ENCODE data around the gene ARX. TPM values are rescaled to one million over a fixed set of nuclear protein-coding genes. Genes with fewer than 3 reads are reported as not detected.

ARX gene
- total RNA-seq, 1 experiment from 2014 or later = not detected

DNA sequence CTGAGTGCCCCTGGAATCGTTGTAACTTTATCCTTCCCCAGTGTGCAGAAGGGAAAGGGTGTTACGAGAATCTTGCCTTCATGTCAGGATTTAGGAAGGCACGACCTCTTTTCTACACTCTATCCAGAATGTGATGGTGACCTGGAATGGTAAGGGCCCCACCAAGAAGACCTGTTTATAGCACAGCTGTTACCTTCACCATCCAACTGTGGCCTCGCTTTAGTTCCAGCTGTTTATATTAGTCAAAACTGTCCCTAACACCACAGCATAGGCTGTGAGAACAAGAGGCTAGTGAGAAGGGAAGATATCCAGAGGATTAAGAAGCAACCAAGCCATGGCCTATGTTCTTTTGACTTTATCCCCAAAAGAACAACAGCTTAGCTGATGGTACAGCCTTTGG is 28.0 kb downstream of the ARX start:
- no TSS peak for BruUV-seq (replicated peaks)
- intact Hi-C loops (cut with micrococcal nuclease) = no loop called here
- Histone ChIP-seq H3K4me3 (ENCODE audit: low read length) (no peak overlapping the region), H3K9me3 (ENCODE audit: low read length) (no peaks in the 10 kb centered on the region), H3K4me2 (ENCODE audit: low read length) (no peak overlapping the region), H3K9ac (ENCODE audit: low read length) (no peak overlapping the region), H3K4me1 (ENCODE audit: insufficient read depth, low read length) (no peaks in the 10 kb centered on the region), H3K27ac (ENCODE audit: low read length) (no peak overlapping the region), H3F3A (ENCODE audit: low read length, unreplicated experiment) (no peaks in the 10 kb centered on the region), H2AFZ (ENCODE audit: low read length) (no peak overlapping the region), H3K27me3 (ENCODE audit: low read length) (no peaks in the 10 kb centered on the region), H3K9me2 (replicated peaks; ENCODE audit: low read length) (no peaks in the 10 kb centered on the region), H3K36me3 (ENCODE audit: low read depth, low read length) (no peaks in the 10 kb centered on the region), H3K79me2 (ENCODE audit: low read length) (no peaks in the 10 kb centered on the region), H4K20me1 (ENCODE audit: low read length) (no peaks in the 10 kb centered on the region)
- POLR2A ChIA-PET (ENCODE audit: unreplicated experiment) = no interaction called here
- CTCF ChIA-PET = no interaction called here
- no peak for DNase-seq
- TF ChIP-seq EZH2 (IDR thresholded peaks at IDR 0.05; ENCODE audit: low read length, unreplicated experiment) (no peak), EZH2phosphoT487 (IDR thresholded peaks at IDR 0.05; ENCODE audit: borderline replicate concordance, low read length) (no peak)
- TF ChIP-seq, protein P1, sequence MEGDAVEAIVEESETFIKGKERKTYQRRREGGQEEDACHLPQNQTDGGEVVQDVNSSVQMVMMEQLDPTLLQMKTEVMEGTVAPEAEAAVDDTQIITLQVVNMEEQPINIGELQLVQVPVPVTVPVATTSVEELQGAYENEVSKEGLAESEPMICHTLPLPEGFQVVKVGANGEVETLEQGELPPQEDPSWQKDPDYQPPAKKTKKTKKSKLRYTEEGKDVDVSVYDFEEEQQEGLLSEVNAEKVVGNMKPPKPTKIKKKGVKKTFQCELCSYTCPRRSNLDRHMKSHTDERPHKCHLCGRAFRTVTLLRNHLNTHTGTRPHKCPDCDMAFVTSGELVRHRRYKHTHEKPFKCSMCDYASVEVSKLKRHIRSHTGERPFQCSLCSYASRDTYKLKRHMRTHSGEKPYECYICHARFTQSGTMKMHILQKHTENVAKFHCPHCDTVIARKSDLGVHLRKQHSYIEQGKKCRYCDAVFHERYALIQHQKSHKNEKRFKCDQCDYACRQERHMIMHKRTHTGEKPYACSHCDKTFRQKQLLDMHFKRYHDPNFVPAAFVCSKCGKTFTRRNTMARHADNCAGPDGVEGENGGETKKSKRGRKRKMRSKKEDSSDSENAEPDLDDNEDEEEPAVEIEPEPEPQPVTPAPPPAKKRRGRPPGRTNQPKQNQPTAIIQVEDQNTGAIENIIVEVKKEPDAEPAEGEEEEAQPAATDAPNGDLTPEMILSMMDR (conservative IDR thresholded peaks at IDR 0.05; ENCODE audit: low read depth, low read length) = no peak
- no peak for ATAC-seq

- Histone ChIP-seq H3K9me3 (ENCODE audit: low read length) (no peaks in the 10 kb centered on the region), H3K9me2 (replicated peaks; ENCODE audit: low read length) (no peaks in the 10 kb centered on the region), H3K27me3 (ENCODE audit: low read length) (no peaks in the 10 kb centered on the region), H4K20me1 (ENCODE audit: low read length) (no peaks in the 10 kb centered on the region), H3F3A (ENCODE audit: low read length, unreplicated experiment) (no peaks in the 10 kb centered on the region), H3K9ac (ENCODE audit: low read length) (no peak overlapping the region), H3K4me2 (ENCODE audit: low read length) (no peak overlapping the region), H3K79me2 (ENCODE audit: low read length) (no peaks in the 10 kb centered on the region), H2AFZ (ENCODE audit: low read length) (no peak overlapping the region), H3K4me1 (ENCODE audit: insufficient read depth, low read length) (no peaks in the 10 kb centered on the region), H3K4me3 (ENCODE audit: low read length) (no peak overlapping the region), H3K36me3 (ENCODE audit: low read depth, low read length) (no peaks in the 10 kb centered on the region), H3K27ac (ENCODE audit: low read length) (no peak overlapping the region)
- DNase-seq = no peak
- CTCF ChIA-PET = no interaction called here
- no TSS peak for BruUV-seq (replicated peaks)
- intact Hi-C loops (cut with micrococcal nuclease) = no loop called here
- POLR2A ChIA-PET (ENCODE audit: unreplicated experiment) = no interaction called here
- TF ChIP-seq EZH2phosphoT487 (IDR thresholded peaks at IDR 0.05; ENCODE audit: borderline replicate concordance, low read length) (no peak), EZH2 (IDR thresholded peaks at IDR 0.05; ENCODE audit: low read length, unreplicated experiment) (no peak)
- TF ChIP-seq, protein P1 (conservative IDR thresholded peaks at IDR 0.05; ENCODE audit: low read depth, low read length) = no peak
- ATAC-seq = no peak
Measured at GRCh38 chrX:24985120-24985519, 30.6 kb downstream of the ARX start.

DNA sequence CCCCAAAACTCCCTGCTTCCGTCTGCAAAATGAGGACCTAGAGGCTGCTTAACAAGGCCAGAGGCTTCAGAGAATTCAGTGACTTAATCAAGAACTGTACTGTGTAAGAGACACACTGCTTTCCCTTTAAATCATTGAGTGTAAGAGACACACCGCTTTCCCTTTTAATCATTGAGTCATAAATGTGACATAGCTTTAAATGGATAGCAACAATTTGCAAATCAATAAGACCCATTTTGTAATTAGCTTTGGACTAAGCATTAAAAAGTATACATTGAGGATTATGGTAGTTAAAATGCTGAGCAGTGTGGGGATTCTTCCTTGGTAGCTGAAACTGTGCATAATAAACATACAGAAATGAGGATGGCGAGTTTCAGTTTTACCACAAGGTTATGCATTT is 31.8 kb downstream of the ARX start:
- BruUV-seq (replicated peaks) = no TSS peak
- TF ChIP-seq, protein P1 (conservative IDR thresholded peaks at IDR 0.05; ENCODE audit: low read depth, low read length) = no peak
- TF ChIP-seq EZH2phosphoT487 (IDR thresholded peaks at IDR 0.05; ENCODE audit: borderline replicate concordance, low read length) (no peak), EZH2 (IDR thresholded peaks at IDR 0.05; ENCODE audit: low read length, unreplicated experiment) (no peak)
- Histone ChIP-seq H3K27ac (ENCODE audit: low read length) (no peak overlapping the region), H3K4me3 (ENCODE audit: low read length) (no peak overlapping the region), H3K9ac (ENCODE audit: low read length) (no peak overlapping the region), H3K36me3 (ENCODE audit: low read depth, low read length) (no peaks in the 10 kb centered on the region), H4K20me1 (ENCODE audit: low read length) (no peaks in the 10 kb centered on the region), H3K4me1 (ENCODE audit: insufficient read depth, low read length) (no peaks in the 10 kb centered on the region), H3K79me2 (ENCODE audit: low read length) (no peaks in the 10 kb centered on the region), H2AFZ (ENCODE audit: low read length) (no peak overlapping the region), H3F3A (ENCODE audit: low read length, unreplicated experiment) (no peaks in the 10 kb centered on the region), H3K27me3 (ENCODE audit: low read length) (no peaks in the 10 kb centered on the region), H3K9me2 (replicated peaks; ENCODE audit: low read length) (no peaks in the 10 kb centered on the region), H3K9me3 (ENCODE audit: low read length) (no peaks in the 10 kb centered on the region), H3K4me2 (ENCODE audit: low read length) (no peak overlapping the region)
- ATAC-seq (no peak), DNase-seq (no peak)
- intact Hi-C loops (cut with micrococcal nuclease) = no loop called here
- ChIA-PET CTCF (no interaction called here), POLR2A (ENCODE audit: unreplicated experiment) (no interaction called here)

Measured in PC-3 (cell line).